Purkinje cell (primary cell): ENCODE results near the gene CUBN. TPM values are rescaled to one million over a fixed set of nuclear protein-coding genes. Genes with fewer than 3 reads are reported as not detected.

ENCODE experiments used
- polyA plus RNA-seq: library from polyadenylated mRNA; unstranded; fragments of >200 nt; fragmentation: Nextera tagmentation; gene quantifications from 2 replicates; pipeline ENCODE4 v1.2.1, GENCODE V29; 2014

The CUBN gene
- not detected in 2 replicates for polyA plus RNA-seq

GRCh38 chr10:17129741-17130140 is at the start of gene CUBN:
Gene CUBN (minus strand): TSS chr10:17129811. CDS start chr10:17129765, 46 bp downstream.

GRCh38 chr10:16817125-16818019 is 312.2 kb downstream of the CUBN start, which contains the start of gene RSU1:
Gene RSU1 (minus strand): TSS chr10:16817424. CDS start chr10:16817081, 343 bp downstream.

Other genes with a start within 250 kb of the CUBN start
- gene TRDMT1, start 71.9 kb upstream of the CUBN start, polyA plus RNA-seq: 2.6 and 3.5 TPM in 2 replicates
- gene VIM, start 98.4 kb upstream of the CUBN start, polyA plus RNA-seq: 4.2 and 4.6 TPM in 2 replicates